ENCODE measurements around the gene PROCA1. TPM values are rescaled to one million over a fixed set of nuclear protein-coding genes. Genes with fewer than 3 reads are reported as not detected.
A peak's percentile ranks its signal among the peaks of the same experiment; 100 is the strongest.

PROCA1 gene
- total and polyA plus RNA-seq, 9 of the 15 experiments (the other 6 are each of a cell fraction or from before 2014, with no cell fraction given), result 0.78 to 16.2 (median 5.6) TPM

- TF ChIP-seq SMAD4 (CRISPR knock-in tag; conservative IDR thresholded peaks at IDR 0.05), result 0 out of 2 replicates have a peak, but pooled peaks have one; percentile 21
- no peak for TF ChIP-seq MBD1 (CRISPR knock-in tag; IDR thresholded peaks at IDR 0.05)
- TF ChIP-seq, protein P1, sequence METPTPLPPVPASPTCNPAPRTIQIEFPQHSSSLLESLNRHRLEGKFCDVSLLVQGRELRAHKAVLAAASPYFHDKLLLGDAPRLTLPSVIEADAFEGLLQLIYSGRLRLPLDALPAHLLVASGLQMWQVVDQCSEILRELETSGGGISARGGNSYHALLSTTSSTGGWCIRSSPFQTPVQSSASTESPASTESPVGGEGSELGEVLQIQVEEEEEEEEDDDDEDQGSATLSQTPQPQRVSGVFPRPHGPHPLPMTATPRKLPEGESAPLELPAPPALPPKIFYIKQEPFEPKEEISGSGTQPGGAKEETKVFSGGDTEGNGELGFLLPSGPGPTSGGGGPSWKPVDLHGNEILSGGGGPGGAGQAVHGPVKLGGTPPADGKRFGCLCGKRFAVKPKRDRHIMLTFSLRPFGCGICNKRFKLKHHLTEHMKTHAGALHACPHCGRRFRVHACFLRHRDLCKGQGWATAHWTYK (CRISPR knock-in tag; IDR thresholded peaks at IDR 0.05), result no peak
- TF ChIP-seq RCOR1 (IDR thresholded peaks at IDR 0.05; ENCODE audit: borderline replicate concordance in 1 of 2, low read depth in 2 of 2, low read length in 2 of 2), result peak; percentile 69 to 88; a peak in 3 of 4 replicates
- no peak for TF ChIP-seq MYBL2 (IDR thresholded peaks at IDR 0.05; ENCODE audit: low read depth)
- no peak for TF ChIP-seq MYBL2 (CRISPR knock-in tag; IDR thresholded peaks at IDR 0.05; ENCODE audit: borderline replicate concordance)
- TF ChIP-seq RB1 (IDR thresholded peaks at IDR 0.05; ENCODE audit: low read depth), result no peak
- no peak for TF ChIP-seq NUFIP1 (IDR thresholded peaks at IDR 0.05; ENCODE audit: partially characterized antibody)
- TF ChIP-seq TCF3 (CRISPR knock-in tag; IDR thresholded peaks at IDR 0.05), result peak; percentile 23; the same call in 1 of the 2 replicates
- TF ChIP-seq, protein P2, sequence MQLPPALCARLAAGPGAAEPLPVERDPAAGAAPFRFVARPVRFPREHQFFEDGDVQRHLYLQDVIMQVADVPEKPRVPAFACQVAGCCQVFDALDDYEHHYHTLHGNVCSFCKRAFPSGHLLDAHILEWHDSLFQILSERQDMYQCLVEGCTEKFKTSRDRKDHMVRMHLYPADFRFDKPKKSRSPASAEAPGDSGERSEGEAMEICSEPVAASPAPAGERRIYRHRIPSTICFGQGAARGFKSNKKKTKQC (CRISPR knock-in tag; IDR thresholded peaks at IDR 0.05), result no peak; the same call in 1 of the 2 replicates
- peak; percentile 70 for TF ChIP-seq HMGN3 (IDR thresholded peaks at IDR 0.05; ENCODE audit: borderline replicate concordance, extremely low read depth, insufficient read length, low read depth, low read length)
- no peak for TF ChIP-seq TAF9B (IDR thresholded peaks at IDR 0.05; ENCODE audit: partially characterized antibody)
- TF ChIP-seq ZNF79 (CRISPR knock-in tag; IDR thresholded peaks at IDR 0.05; ENCODE audit: low read depth), result no peak
- TF ChIP-seq, protein P3, sequence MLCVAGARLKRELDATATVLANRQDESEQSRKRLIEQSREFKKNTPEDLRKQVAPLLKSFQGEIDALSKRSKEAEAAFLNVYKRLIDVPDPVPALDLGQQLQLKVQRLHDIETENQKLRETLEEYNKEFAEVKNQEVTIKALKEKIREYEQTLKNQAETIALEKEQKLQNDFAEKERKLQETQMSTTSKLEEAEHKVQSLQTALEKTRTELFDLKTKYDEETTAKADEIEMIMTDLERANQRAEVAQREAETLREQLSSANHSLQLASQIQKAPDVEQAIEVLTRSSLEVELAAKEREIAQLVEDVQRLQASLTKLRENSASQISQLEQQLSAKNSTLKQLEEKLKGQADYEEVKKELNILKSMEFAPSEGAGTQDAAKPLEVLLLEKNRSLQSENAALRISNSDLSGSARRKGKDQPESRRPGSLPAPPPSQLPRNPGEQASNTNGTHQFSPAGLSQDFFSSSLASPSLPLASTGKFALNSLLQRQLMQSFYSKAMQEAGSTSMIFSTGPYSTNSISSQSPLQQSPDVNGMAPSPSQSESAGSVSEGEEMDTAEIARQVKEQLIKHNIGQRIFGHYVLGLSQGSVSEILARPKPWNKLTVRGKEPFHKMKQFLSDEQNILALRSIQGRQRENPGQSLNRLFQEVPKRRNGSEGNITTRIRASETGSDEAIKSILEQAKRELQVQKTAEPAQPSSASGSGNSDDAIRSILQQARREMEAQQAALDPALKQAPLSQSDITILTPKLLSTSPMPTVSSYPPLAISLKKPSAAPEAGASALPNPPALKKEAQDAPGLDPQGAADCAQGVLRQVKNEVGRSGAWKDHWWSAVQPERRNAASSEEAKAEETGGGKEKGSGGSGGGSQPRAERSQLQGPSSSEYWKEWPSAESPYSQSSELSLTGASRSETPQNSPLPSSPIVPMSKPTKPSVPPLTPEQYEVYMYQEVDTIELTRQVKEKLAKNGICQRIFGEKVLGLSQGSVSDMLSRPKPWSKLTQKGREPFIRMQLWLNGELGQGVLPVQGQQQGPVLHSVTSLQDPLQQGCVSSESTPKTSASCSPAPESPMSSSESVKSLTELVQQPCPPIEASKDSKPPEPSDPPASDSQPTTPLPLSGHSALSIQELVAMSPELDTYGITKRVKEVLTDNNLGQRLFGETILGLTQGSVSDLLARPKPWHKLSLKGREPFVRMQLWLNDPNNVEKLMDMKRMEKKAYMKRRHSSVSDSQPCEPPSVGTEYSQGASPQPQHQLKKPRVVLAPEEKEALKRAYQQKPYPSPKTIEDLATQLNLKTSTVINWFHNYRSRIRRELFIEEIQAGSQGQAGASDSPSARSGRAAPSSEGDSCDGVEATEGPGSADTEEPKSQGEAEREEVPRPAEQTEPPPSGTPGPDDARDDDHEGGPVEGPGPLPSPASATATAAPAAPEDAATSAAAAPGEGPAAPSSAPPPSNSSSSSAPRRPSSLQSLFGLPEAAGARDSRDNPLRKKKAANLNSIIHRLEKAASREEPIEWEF (CRISPR knock-in tag; IDR thresholded peaks at IDR 0.05), result no peak
Measured at GRCh38 chr17:28726627-28727491, 15.2 kb upstream of the PROCA1 start (continued).
